Right kidney (tissue), 1 donor: ENCODE measurements around the gene ITSN1.
"Not testable (repeated sequence)": the region's sequence is repeated elsewhere in the genome, so short reads cannot be mapped to it uniquely, and the experiment has no call there.

Source experiments
- DNase-seq: peaks from one replicate; pipeline ENCODE4 v3.0.0-alpha.2; 2016

ITSN1 gene

DNA sequence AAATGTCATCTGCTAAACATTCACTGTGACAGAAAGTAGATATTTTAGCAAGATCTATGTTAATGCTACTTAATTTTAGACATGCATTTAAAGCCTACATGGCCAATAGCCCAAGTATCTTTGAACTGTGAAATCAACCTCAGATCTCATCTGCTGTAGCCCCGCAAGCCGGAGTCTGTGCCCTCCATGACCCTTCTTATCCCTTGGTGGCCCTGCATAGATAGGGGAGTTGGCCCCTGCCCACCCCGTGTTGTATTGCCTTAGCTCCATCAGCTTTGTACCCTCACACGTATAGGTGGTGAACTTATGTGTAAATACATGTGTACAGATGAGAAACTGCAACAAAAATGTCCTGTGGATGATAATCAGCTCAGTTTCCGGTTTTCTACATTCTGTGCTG lies 254.8 kb downstream of the ITSN1 start:
- DNase-seq, result no peak

DNA sequence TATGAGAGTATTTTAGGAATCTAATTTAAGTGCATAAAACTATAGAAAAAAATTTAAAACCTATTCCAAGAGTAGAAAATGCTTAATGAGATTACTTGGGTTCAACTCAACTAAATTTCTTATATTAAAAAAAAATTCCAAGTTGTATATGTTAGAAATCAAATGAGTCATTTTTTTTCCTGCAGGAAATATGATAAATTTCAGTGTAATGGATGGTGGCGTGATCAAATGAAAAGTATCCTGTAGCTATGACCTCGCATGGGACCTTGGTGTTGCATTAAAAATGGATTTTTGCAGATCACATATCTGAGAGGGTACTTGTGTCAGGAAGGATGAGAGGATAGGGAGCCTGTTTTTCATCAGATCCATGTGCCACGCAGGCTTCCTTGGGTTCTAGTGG lies 255.4 kb downstream of the ITSN1 start:
- DNase-seq, result no peak

DNA sequence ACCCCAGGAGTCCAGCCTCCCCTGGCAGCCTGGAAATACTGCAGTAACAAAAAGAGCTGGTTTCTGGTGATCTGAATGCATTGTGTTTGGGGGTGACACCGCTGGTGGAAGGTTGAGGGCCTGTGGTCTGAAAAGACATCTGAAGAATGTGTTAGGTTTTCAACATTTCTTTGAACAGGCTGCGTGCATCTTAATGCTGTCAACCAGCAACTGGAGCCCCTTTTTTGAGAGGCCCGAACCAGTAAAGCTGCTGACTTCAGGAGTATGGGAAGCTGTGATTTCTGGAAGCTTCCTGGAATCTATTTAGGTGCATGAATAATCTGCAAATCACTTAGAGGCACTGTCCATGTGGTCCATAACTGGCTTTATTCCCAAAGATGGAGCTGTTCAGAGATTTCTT lies 256.3 kb downstream of the ITSN1 start:
- DNase-seq, result no peak

DNA sequence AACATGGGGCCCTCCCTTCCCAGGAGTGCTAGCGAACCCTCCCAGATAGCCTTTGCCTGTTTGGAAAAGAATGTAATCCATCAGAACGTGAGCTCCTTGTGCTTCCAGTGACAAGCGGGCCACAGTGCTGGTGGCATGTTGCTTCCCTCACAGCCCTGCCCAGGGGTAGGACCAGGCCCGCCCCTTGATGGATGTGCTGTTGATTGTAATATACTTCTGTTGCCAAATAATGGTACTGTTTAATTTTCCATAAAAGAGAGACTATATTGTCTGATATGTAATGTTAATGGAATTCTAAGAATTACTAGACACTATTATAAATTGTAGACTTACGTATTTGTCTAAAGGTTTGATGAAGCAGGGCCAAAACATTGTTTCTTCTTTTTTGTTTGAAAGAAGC lies 256.9 kb downstream of the ITSN1 start:
- DNase-seq, result no peak

DNA sequence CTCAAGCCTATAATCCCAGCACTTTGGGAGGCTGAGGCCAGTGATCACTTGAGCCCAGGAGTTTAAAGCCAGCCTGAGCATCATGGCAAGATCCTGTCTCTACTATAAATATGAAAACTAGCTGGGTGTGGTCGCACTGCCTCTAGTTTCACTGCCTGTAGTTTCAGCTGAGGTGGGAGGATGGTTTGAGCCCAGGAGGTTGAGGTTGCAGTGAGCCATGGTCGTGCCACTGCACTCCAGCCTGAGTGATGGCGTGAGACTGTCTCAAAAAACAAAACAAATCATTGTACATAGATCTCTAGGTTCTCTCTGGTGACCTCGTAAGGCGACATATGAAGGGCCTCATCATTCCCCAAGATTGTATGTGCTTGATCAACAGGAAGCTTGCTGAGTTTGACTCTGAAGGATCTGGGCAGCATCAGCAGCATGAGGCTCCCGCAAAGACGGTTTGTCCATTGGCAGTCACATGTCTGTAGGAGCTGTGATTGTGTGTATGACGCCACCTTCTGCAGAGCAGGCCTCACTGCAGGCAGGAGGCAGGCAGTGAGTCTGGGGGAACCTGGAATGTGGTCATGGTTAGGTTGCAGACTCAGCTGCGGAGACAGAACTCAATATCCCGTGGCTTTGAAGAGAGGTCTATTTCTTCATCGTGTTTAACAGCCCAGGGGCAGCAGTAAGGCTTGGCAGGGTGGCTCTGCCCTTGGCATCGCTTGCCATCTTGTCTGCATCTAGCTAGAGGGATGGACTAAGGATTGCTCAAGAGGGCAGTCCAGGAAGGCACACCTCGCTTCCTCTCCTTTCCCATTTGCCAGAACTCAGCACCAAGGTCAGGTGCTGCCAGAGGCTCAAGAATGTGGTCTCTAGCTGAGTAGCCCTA lies 259.3 kb downstream of the ITSN1 start:
- DNase-seq, result no peak

DNA sequence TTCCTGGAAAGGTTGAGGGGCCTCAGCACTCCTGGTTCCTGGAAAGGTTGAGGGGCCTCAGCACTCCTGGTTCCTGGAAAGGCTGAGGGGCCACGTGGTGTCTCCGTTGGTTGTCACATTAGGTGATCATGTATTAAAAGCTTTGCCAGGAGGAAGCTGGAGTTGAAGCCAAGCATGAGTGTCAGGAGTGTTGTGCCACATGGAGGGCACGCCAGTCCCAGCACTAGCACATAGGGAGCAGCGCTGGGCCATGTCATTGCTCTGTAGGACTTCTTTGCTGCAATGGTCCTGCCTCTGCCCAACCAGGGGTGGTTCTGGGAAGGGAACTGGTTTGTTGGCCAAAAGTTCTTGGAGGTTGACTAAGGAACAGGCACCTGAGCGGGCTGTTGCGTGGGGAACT lies 260.0 kb downstream of the ITSN1 start:
- no peak for DNase-seq

DNA sequence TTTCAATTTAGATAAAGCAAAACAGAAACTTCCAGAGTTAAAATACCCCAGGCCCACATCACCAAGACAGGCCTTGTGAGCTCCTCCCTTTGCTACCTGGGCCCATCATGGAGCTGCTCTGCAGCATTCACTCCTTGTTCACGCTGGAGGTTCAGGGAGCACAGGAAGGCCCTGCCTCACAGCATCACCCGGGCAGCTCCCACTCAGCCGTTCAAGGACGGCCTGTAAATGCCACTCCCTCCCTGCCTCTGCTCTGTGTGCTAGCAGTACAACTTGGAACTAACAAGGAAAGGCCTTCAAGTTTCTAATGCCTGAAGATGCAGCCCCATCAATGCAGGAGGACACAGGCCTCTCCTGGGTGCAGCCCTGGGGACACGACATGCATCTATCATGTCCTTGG lies 261.7 kb downstream of the ITSN1 start:
- DNase-seq, result no peak

DNA sequence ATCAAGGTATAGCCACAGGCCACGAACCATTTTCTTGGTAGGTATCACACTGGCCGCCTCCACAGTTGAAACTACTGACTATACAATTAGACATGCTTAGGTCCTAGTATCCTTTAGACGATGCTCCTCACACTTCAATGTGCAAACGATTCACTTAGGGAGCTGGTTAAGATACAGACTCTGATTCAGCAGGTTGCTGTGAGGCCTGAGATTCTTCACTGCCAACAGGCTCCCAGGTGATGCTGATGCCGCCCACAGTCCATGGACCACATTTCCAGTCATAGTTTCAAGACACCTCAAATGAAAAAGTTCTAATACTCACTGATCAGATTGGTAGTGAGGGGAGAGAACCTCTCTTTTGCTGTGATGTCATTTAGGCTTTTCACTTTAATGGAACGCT lies 266.5 kb downstream of the ITSN1 start:
- DNase-seq, result no peak

DNA sequence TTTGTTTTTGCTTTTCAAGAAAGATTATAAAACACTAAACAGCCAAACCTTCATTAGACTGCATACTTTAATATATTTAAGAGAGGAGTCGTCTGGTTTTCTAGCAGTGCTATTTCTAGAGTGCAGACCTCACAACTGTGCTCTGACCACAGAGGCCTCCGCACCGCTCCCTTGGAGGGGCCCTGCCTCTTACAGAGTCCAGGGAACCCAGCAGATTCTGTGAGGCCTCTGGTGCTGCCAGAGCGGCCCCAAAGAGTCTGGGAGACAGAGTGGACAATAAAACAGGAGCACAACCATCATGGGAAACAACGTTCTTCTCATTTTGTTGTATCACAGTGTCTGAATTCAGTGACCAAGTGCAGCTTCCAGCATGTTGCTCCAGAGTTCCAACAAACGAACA lies 267.5 kb downstream of the ITSN1 start:
- no peak for DNase-seq

DNA sequence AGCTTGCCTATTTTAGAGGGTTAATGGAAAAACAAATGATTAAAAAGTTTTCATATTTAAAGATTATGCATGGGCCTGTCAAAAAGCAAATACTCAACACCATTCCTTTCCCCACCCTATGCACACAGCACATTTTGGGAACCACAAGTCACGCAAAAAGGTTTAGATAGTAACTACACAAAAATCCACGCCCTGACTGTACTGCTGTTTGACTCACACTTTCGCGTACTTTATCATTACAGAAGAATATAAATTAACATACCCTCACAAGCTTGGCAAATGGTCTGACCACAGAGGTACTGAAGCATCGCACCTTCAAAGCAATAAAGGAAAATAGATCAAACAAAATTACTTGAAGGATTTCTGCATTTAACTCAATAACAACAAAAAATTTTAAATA lies 271.9 kb downstream of the ITSN1 start:
- no peak for DNase-seq

DNA sequence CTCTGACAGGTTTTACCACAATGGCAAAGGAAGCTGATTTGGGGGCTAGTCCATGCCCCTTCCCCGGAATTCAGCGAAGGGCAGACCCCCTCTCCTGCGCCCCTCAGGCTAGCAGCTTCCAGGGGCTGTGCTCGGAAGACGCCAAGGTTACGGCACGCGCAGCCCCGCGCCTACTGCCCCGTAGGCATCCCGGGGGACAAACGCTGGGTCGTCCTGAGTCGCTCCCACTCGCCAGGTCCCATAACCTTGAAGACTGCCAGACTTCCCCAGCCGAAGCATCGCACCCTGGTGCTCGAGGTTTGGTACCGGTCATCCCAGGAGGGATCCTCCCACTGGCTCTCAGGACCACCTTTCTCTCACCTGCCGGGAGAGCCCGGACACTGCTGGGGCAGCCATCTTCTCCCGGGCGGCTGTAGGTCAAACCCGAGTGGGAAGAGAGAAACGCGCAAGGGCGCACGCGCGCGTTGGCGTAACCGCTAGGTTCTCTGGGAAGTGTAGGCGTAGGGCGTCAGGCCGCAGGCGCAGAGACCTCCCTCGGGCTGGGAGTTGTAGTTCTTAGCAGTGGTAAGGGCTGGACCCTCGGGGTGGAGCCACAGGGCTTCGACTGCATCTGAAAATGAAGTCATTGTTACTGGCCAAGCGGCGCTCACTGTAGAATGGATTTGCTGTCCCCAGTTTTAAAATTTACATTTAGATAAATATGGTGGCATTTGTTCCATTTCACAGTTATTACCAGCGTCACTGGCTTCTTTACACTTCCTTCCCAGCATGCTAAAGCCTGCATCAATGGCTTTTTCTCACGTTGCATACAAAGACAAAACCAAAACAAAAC lies 273.3 kb downstream of the ITSN1 start, which contains the start of gene ATP5PO:
Gene ATP5PO, minus strand, starts transcription at position 437 of the 832 bp plus-strand sequence. Its CDS starts 41 bp downstream, at position 396.
- peak; percentile 88 for DNase-seq

DNA sequence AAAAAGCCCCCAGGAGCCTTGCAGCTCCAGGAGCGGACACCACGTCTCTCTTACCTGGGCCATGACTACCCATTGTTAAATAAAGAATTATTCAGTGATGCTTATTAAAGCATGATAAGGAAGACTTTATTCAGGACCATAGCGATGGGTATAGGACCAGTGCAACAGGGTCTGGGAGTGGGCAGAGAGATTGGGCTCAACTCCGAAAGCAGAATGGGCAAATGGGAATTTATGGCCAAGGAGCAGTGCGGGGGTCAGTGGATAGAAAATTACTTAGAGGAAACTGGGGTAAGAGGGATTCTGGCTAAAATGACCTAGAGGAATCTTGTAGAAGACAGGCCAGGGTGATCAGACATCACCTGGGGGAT lies 273.9 kb downstream of the ITSN1 start:
- DNase-seq, result no peak

DNA sequence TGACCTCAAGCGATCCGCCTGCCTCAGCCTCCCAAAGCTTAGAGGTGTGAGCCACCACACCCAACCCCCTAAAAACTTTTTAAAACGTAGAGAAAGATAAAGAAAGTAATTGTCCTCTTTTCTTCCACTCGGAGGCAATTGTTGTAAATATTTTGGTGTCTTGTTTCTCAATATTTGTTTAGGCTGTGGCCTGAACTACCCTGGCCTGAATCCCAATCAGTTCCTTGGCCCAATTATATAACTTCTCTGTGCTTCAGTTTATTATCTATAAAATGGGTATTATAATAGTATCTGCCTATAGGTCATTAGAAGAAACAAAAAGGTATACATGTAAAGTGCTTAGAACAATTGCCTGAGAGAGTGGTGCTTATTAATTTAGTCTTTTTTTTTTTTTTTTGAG lies 275.1 kb downstream of the ITSN1 start:
- no peak for DNase-seq

DNA sequence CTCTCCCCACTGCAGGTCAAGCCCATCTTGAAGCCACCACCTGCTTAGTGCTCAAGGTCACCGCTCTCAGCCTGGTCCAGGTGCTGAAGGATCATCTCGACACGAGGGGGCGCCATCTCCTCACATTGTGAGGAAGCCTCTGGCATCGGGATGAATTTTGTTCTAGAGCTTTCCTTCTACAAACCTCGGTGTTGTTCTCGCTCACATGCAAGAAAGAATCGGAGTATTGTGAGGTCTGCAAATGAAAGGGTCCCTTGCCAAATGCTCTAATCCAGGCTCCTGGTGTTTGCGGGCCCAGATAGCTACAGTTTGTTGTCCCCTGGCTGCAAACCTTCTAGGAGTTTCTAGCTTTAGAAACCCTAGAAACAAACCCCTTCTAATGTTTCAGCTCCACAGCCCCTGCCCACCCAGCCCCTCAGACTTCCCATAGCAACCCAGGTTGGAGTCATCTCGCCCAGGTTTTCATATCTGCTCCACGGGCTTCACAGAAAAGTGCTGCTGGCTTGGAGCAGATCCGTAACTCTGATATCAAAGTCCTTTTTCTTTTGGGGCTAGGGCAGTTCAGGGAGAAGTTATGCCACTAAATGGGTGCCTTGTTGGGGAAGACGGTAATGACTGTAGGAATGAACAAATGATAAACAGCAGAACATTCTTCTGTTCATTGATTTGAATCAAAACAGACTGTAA lies 281.9 kb downstream of the ITSN1 start:
- DNase-seq, result peak; percentile 69

DNA sequence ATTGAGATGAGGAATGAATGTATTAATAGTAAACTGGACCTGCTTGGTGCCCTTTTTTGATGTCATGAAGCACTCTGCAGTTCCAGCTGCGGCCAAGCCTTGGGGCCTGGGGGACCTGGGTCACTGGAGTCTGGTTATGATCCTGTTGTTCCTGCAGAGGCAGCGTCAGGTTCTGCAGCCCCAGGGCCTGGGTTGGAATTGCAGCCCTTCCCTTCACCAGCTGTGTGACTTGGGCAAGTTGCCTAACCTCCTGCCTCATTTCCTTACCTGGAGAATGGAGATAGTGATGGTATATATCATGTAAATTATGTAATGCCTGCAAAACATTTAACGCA lies 282.4 kb downstream of the ITSN1 start:
- DNase-seq, result no peak

DNA sequence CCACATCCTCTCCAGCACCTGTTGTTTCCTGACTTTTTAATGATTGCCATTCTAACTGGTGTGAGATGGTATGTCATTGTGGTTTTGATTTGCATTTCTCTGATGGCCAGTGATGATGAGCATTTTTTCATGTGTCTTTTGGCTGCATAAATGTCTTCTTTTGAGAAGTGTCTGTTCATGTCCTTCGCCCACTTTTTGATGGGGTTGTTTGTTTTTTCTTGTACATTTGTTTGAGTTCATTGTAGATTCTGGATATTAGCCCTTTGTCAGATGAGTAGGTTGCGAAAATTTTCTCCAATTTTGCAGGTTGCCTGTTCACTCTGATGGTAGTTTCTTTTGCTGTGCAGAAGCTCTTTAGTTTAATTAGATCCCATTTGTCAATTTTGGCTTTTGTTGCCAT lies 283.9 kb downstream of the ITSN1 start:
- not testable (repeated sequence) for DNase-seq

DNA sequence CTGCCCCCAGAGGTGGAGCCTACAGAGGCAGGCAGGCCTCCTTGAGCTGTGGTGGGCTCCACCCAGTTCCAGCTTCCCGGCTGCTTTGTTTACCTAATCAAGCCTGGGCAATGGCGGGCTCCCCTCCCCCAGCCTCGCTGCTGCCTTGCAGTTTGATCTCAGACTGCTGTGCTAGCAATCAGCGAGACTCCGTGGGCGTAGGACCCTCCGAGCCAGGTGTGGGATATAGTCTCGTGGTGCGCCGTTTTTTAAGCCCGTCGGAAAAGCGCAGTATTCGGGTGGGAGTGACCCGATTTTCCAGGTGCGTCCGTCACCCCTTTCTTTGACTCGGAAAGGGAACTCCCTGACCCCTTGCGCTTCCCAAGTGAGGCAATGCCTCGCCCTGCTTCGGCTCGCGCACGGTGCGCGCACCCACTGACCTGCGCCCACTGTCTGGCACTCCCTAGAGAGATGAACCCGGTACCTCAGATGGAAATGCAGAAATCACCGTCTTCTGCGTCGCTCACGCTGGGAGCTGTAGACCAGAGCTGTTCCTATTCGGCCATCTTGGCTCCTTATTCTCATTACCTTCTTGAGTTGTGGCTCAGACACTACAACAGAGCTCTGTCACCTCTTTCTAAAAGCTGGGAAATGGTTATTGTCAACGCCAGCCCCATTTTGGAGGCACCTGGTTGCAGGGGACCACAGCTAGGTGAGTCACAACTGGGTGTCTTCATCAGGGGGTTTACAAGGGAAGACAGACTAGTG lies 288.9 kb downstream of the ITSN1 start:
- peak; percentile 43 for DNase-seq

DNA sequence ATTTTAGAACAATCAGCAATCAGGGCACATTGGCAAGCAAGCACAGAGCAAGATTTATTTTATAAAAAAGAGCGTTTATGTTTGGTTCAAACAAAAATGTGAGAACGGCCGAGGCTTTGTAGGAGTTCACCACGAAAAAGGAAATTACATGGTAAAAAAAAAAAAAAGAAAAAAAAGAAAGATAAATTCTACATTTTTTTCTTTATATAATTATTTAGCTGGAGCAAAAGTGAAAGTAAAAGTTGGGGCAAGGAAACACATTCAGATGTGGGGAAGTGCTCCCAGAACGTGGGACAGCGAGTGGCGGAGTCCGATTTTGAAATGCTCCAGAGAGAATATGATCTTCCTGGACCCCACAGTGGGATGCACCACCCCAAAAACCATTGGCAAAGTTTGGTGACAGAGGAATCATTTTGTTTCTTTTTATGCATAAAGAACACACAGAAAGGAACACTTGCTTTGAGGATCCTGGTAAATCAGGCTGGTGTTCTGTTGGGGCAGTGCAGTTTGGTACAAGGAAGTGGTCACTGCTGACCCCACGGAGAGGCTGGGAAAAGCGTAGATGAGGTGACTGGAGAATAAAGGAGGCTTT lies 289.6 kb downstream of the ITSN1 start:
- no peak for DNase-seq

DNA sequence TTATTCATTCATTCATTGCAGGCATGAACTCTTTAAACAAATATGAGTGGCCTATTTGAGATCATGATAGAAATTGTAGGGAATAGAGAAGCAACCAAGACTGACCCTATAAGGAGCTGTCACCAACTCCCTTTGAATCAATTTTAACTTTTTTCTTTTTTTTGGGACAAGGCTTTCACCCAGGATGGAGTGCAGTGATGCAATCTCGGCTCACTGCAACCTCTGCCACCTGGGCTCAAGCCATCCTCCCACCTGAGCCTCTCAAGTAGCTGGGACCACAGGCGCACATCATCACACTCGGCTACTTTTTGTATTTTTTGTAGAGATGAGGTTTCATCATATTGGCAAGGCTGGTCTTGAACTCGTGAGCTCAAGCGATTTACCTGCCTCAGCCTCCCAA lies 290.4 kb downstream of the ITSN1 start:
- no peak for DNase-seq

DNA sequence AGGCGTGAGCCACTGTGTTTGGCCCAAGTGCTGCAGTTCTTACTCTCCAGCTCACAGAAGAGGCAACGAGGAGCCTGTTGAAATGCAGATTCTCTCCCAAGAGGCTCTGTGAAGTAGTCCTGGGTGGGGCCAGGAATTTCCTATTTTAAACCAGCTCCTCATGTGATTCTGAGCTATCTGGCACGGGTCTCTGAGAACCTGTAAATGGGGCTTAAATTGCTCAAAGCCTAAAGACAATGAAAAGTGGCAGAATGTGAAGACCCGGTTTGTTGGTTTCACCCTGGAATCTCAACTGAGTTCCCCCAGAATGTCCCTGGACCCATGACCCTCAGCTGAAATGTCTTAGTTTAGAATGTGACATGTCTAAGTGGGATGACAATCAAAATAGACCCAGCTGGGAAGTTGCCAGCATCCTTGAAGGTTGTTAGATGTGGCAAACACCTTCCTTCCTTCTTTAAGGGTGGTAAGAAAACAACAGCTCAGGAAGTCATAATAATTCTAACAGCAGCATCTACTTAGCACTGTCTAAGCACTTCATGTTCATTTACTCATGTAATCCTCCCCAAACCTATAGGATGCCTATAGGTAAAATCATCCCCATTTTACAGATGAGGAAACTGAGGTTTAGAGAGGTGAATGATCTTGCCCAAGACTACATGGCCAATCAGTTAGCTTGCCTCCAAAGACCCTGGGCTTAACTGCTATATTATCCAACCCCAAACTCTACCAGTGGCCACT lies 294.2 kb downstream of the ITSN1 start:
- DNase-seq, result no peak

DNA sequence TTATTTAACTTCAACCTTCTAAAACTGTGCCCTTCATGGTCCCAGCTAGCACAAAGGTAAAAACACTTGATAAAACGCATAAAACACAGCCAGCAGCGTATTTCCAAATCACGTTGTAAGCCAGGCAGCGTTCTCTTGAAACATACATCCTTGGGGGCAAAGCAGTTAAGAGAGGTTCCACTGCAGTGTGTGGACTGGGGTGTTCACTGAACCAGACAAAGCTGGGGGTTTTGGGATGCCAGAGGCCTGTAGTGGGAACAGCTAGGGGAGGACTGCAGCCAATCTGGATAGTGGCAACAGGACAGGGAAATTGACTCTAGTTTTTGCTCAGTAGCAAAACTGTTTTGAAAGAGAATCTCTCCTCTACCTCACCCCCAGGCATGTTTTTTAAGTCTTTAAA lies 294.8 kb downstream of the ITSN1 start:
- DNase-seq, result no peak
